Testis (tissue), 3 donors: ENCODE results near the gene SYNRG. TPM values are rescaled to one million over a fixed set of nuclear protein-coding genes. Genes with fewer than 3 reads are reported as not detected.

Experiments used
- DNase-seq: peaks from one replicate; pipeline ENCODE4 v3.0.0-alpha.2; 2019
- H3K27ac ChIP-seq, 2 donors: fragments of 200-600 bp; sonication (generic); one replicate each; pipeline ENCODE4 v1.5.1; 2019
- H3K27me3 ChIP-seq: fragments of 200-600 bp; sonication (generic); one replicate; pipeline ENCODE4 v1.5.1; 2019
- H3K36me3 ChIP-seq: fragments of 200-600 bp; sonication (generic); one replicate; pipeline ENCODE4 v1.5.1; 2017; ENCODE audit warnings: low read depth; ENCODE audit errors: missing control alignments
- H3K4me1 ChIP-seq: fragments of 200-600 bp; sonication (generic); one replicate; pipeline ENCODE4 v1.5.1; 2019
- H3K4me3 ChIP-seq, 2 donors: fragments of 200-600 bp; sonication (generic); one replicate each; pipeline ENCODE4 v1.5.1; 2017 to 2019
- H3K9me3 ChIP-seq: fragments of 200-600 bp; sonication (generic); one replicate; pipeline ENCODE4 v1.5.1; 2017
- CTCF ChIP-seq, 3 experiments: fragments of 450-650 bp in 2 of 3; fragments of 200-600 bp in 1 of 3; sonication (generic) in 1 of 3; IDR thresholded peaks; one replicate each; pipeline ENCODE4 v1.5.1; 2016 to 2019; ENCODE audit warnings: antibody characterized with exemption in 3 of 3, mild to moderate bottlenecking in 2 of 3, moderate library complexity in 1 of 3
- POLR2A ChIP-seq: fragments of 450-650 bp; IDR thresholded peaks from one replicate; pipeline ENCODE4 v1.6.1; 2017; ENCODE audit warnings: antibody characterized with exemption, mild to moderate bottlenecking, moderate library complexity
- WGBS, 2 donors: methylation state at CpG; one replicate each; pipeline ENCODE4 v1.1.5; 2018; 5-methylcytosine and 5-hydroxymethylcytosine counted together
- intact Hi-C: fragments of 100-400 bp; cut with DNase I; formaldehyde crosslinking; loops from one replicate; pipeline ENCODE4 v1.15.1; 2023; ENCODE audit warnings: low total_unique reads
- polyA plus RNA-seq: library from polyadenylated mRNA; stranded (reverse); fragments of 350-450 nt; fragmentation: Illumina TruSeq; extraction: RNeasy Lipid Tissue Mini Kit (QIAGEN cat#74804); gene quantifications from one replicate; pipeline ENCODE4 v1.2.3, GENCODE V29; 2014; ENCODE audit warnings: low read depth, low replicate concordance; ENCODE audit not compliant: insufficient read depth
- total RNA-seq, 2 donors: library from RNA; depleted of rRNA; stranded (reverse); fragments of >200 nt; gene quantifications; one replicate each; pipeline ENCODE4 v1.2.3, GENCODE V29; 2016

The SYNRG gene
- total and polyA plus RNA-seq, 3 donors from 2014 or later = 50.1 to 72.2 (median 54.6) TPM

DNA sequence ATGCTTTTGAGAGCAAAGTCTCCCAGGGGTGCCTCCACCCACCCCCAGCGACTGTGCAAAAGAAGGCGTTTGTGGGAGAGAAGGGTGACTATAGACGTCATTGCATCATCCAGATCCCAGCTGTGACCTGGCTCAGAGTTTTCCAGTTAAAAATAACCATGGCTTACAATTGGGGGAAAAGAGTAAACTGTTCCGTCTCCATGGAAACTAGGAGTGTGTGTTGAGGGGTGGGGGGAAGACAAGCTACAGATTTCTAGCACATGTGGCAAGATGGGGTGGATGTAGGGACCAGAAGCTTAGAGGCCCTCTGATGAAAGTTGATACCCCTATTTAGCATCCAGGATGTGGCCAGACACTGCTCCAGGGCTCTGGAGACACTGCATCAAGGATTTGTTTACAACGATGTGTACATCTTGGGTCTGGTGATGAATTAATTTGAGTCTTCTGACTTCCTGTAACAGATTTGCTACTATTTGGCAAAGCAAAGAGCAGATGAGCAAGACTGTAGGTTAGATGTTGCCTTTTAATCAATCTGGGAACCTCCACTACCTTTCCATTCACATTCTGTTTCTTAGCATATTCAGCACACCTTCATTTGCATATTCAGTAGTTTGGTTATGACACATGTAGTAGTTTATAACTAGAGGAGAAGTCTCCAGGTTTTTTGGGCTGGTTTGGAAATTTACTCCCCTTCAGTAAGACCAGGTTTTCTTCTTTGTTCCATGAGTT is 125.7 kb downstream of the SYNRG start:
- Histone ChIP-seq H3K4me1 (peaks cover 9% of the 10 kb centered on the region), H3K27ac (no peak overlapping the region), H3K9me3 (no peaks in the 10 kb centered on the region), H3K27me3 (no peaks in the 10 kb centered on the region), H3K36me3 (no peaks in the 10 kb centered on the region), H3K4me3 (no peak overlapping the region)
- no peak for TF ChIP-seq CTCF (IDR thresholded peaks at IDR 0.05)
- TF ChIP-seq POLR2A = no peak
- no peak for DNase-seq
- WGBS, 2 donors = 44 to 52% methylated on average over 5 of the region's 5 CpGs
- intact Hi-C loops = no loop called here

GRCh38 chr17:37481001-37481665 is 128.1 kb downstream of the SYNRG start:
- H3K27me3 ChIP-seq = no peaks in the 10 kb centered on the region
- H3K9me3 ChIP-seq = no peaks in the 10 kb centered on the region
- H3K27ac ChIP-seq = no peak overlapping the region
- TF ChIP-seq POLR2A (no peak), CTCF (IDR thresholded peaks at IDR 0.05) (no peak)
- no peaks in the 10 kb centered on the region for H3K4me1 ChIP-seq
- H3K36me3 ChIP-seq = no peaks in the 10 kb centered on the region
- no peak overlapping the region for H3K4me3 ChIP-seq
- intact Hi-C loops = no loop called here
- WGBS, 2 donors = 85 to 94% methylated on average over 9 of the region's 9 CpGs
- DNase-seq = no peak

- no peak overlapping the region for H3K4me3 ChIP-seq
- no peaks in the 10 kb centered on the region for H3K27me3 ChIP-seq
- H3K4me1 ChIP-seq = no peaks in the 10 kb centered on the region
- H3K9me3 ChIP-seq = no peaks in the 10 kb centered on the region
- intact Hi-C loops = no loop called here
- WGBS, 2 donors = 76 to 85% methylated on average over 2 of the region's 2 CpGs
- no peaks in the 10 kb centered on the region for H3K36me3 ChIP-seq
- TF ChIP-seq CTCF (IDR thresholded peaks at IDR 0.05) (no peak), POLR2A (no peak)
- DNase-seq = no peak
- no peak overlapping the region for H3K27ac ChIP-seq
Measured at GRCh38 chr17:37480427-37480826, 128.8 kb downstream of the SYNRG start.

DNA sequence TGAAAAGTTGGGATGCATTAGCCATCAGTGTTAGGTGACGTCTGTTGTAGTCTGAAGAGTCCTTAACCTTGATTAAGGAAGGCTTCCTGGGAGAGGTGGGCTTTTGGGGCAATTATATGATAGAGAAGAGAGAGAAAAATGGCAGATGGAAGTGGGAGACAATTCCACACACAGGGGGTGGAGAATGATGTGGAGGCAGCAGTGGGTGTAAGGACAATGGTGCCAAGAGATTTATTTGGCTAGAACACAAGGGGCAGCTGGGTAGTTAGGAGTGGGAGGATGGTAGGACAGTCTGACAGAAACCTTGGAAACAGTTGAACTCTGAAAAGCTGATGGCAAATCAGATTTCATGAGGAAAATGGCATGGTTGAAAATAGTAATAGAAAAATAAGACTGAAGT is 130.2 kb downstream of the SYNRG start:
- H3K4me3 ChIP-seq = no peak overlapping the region
- no peaks in the 10 kb centered on the region for H3K4me1 ChIP-seq
- no peak overlapping the region for H3K27ac ChIP-seq
- no peak for DNase-seq
- intact Hi-C loops = no loop called here
- H3K36me3 ChIP-seq = no peaks in the 10 kb centered on the region
- no peaks in the 10 kb centered on the region for H3K27me3 ChIP-seq
- no peaks in the 10 kb centered on the region for H3K9me3 ChIP-seq
- WGBS, 2 donors = 94% methylated on average over 1 of the region's 1 CpG
- TF ChIP-seq CTCF (IDR thresholded peaks at IDR 0.05) = no peak
- TF ChIP-seq POLR2A = no peak
